MM.1S (cell line): ENCODE data around the gene SUPT6H.

Experiments used
- EZH2 ChIP-seq: fragments of 300-600 bp; sonication (generic); optimal IDR thresholded peaks from 2 replicates; pipeline ENCODE3; 2017; ENCODE audit warnings: low read depth, mild to moderate bottlenecking, antibody characterized with exemption, low read length, mixed read lengths
- EZH2phosphoT487 ChIP-seq: fragments of 300-600 bp; sonication (generic); IDR thresholded peaks from 2 replicates; pipeline ENCODE4 v1.6.1; 2018; ENCODE audit warnings: antibody characterized with exemption, low read length
- TF ChIP-seq, protein P1 (sequence below): fragments of 300-600 bp; sonication (generic); IDR thresholded peaks from 2 replicates; pipeline ENCODE4 v1.5.1; 2016; ENCODE audit warnings: antibody characterized with exemption, low read length, mixed read lengths

DNA sequence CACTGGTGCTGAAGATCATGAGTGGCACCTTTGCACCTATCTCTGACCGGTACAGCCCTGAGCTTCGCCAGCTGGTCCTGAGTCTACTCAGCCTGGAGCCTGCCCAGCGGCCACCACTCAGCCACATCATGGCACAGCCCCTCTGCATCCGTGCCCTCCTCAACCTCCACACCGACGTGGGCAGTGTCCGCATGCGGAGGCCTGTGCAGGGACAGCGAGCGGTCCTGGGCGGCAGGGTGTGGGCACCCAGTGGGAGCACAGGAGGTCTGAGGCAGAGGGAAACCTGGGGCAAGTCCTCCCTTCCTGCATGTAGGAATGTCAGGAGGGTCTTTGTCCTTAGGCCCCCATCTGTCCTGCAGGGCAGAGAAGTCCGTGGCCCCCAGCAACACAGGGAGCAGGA, 75.3 kb downstream of the SUPT6H start:
- TF ChIP-seq, protein P1, sequence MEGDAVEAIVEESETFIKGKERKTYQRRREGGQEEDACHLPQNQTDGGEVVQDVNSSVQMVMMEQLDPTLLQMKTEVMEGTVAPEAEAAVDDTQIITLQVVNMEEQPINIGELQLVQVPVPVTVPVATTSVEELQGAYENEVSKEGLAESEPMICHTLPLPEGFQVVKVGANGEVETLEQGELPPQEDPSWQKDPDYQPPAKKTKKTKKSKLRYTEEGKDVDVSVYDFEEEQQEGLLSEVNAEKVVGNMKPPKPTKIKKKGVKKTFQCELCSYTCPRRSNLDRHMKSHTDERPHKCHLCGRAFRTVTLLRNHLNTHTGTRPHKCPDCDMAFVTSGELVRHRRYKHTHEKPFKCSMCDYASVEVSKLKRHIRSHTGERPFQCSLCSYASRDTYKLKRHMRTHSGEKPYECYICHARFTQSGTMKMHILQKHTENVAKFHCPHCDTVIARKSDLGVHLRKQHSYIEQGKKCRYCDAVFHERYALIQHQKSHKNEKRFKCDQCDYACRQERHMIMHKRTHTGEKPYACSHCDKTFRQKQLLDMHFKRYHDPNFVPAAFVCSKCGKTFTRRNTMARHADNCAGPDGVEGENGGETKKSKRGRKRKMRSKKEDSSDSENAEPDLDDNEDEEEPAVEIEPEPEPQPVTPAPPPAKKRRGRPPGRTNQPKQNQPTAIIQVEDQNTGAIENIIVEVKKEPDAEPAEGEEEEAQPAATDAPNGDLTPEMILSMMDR: no peak
- TF ChIP-seq EZH2: no peak
- no peak for TF ChIP-seq EZH2phosphoT487
